ENCODE results near the gene CSF1.

The CSF1 gene

DNA sequence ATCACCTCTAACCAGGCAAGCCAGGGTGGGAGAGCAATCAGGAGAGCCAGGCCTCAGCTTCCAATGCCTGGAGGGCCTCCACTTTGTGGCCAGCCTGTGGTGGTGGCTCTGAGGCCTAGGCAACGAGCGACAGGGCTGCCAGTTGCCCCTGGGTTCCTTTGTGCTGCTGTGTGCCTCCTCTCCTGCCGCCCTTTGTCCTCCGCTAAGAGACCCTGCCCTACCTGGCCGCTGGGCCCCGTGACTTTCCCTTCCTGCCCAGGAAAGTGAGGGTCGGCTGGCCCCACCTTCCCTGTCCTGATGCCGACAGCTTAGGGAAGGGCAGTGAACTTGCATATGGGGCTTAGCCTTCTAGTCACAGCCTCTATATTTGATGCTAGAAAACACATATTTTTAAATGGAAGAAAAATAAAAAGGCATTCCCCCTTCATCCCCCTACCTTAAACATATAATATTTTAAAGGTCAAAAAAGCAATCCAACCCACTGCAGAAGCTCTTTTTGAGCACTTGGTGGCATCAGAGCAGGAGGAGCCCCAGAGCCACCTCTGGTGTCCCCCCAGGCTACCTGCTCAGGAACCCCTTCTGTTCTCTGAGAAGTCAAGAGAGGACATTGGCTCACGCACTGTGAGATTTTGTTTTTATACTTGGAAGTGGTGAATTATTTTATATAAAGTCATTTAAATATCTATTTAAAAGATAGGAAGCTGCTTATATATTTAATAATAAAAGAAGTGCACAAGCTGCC is 19.8 kb downstream of the CSF1 start:
- Histone ChIP-seq H3K27me3 (ENCODE audit: control insufficient read depth in 3 of 3, insufficient read depth in 3 of 3, low read depth in 1 of 3, low read length in 3 of 3) (no peaks in the 10 kb centered on the region), H2AFZ (ENCODE audit: low read length) (no peak overlapping the region), H3K79me1 (ENCODE audit: low read depth, low read length) (peaks cover 3% of the 10 kb centered on the region), H3K36me3 (replicated peaks in 1 of 2; ENCODE audit: control insufficient read depth in 2 of 2, insufficient read depth in 2 of 2, low read length in 2 of 2) (peaks cover 20 to 49% of the 10 kb centered on the region in 2 donors), H4K8ac (ENCODE audit: low read depth, low read length) (no peak overlapping the region), H3K4me2 (ENCODE audit: insufficient read depth, low read length, poor library complexity, severe bottlenecking) (no peak overlapping the region), H2BK12ac (ENCODE audit: low read length) (peak overlapping the region; percentile 97), H2BK5ac (ENCODE audit: low read length) (no peak overlapping the region), H2BK120ac (ENCODE audit: low read depth, low read length) (no peak overlapping the region), H3K9ac (ENCODE audit: low read depth, low read length, poor library complexity) (peak overlapping the region; percentile 7), H3K18ac (ENCODE audit: low read length) (peak overlapping the region; percentile 91), H3K23ac (ENCODE audit: low read depth, low read length, poor library complexity) (no peak overlapping the region), H3K14ac (ENCODE audit: low read length) (no peak overlapping the region), H2BK15ac (ENCODE audit: low read length) (peak overlapping the region; percentile 11), H2AK5ac (ENCODE audit: low read depth, low read length) (peak overlapping the region; percentile 8), H3K9me3 (replicated peaks in 1 of 2; ENCODE audit: control insufficient read depth in 2 of 2, insufficient read depth in 1 of 2, low read depth in 1 of 2, low read length in 2 of 2) (no peaks in the 10 kb centered on the region), H3K4me3 (ENCODE audit: low read length in 2 of 2) (no peak overlapping the region), H4K91ac (ENCODE audit: low read depth, low read length, poor library complexity) (no peak overlapping the region), H3K4ac (ENCODE audit: low read length) (no peak overlapping the region), H3K4me1 (ENCODE audit: control insufficient read depth in 2 of 2, insufficient read depth in 1 of 2, low read depth in 1 of 2, low read length in 2 of 2) (peaks cover 9 to 15% of the 10 kb centered on the region in 2 donors), H3K27ac (replicated peaks; ENCODE audit: low read length) (peak overlapping the region; percentile 57)
- no CpG with 5 or more reads among the region's 9 CpGs for WGBS, 2 donors (ENCODE audit: extremely low coverage in 2 of 2, insufficient read length in 2 of 2, insufficient replicate concordance in 1 of 2)
- no peak for DNase-seq (ENCODE audit: low spot score)

DNA sequence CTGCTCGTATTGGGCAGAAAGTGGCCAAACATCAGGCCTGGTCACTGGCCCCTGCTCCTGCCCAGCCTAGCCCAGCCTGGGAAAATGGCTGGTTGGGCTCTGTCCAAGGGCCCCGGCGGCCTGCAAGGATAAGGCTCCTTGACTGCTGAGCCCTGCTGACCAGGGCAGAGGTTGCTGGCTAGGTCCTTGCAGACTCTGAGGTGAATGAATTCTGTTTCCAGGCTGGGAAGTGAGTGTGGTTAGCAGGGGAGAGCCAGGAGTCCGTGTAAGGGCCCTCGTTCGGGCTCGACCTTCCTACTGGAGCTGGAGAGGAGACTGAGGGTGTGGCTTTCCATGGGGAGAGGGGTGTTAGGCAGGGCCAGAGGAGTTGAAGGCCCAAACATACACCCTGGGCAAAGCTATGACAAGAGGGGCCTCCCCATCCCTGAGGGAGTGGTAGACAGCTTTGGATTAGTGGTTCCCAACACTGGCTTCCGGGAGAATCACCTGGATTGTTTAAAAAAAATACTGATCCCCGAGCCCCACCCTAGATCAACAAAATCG is 20.6 kb downstream of the CSF1 start:
- no peak overlapping the region for H2BK120ac ChIP-seq (ENCODE audit: low read depth, low read length)
- H3K4me3 ChIP-seq (ENCODE audit: low read length in 2 of 2), result no peak overlapping the region
- no peak overlapping the region for H3K23ac ChIP-seq (ENCODE audit: low read depth, low read length, poor library complexity)
- H3K9ac ChIP-seq (ENCODE audit: low read depth, low read length, poor library complexity), result no peak overlapping the region
- H3K27me3 ChIP-seq (ENCODE audit: control insufficient read depth in 3 of 3, insufficient read depth in 3 of 3, low read depth in 1 of 3, low read length in 3 of 3), result no peaks in the 10 kb centered on the region
- no peak overlapping the region for H2BK15ac ChIP-seq (ENCODE audit: low read length)
- H3K79me1 ChIP-seq (ENCODE audit: low read depth, low read length), result peaks cover 3% of the 10 kb centered on the region
- peak overlapping the region; percentile 62 for H2AFZ ChIP-seq (ENCODE audit: low read length)
- WGBS, 2 donors (ENCODE audit: extremely low coverage in 2 of 2, insufficient read length in 2 of 2, insufficient replicate concordance in 1 of 2), result no CpG with 5 or more reads among the region's 10 CpGs
- peak; percentile 91 for DNase-seq (ENCODE audit: low spot score)
- no peaks in the 10 kb centered on the region for H3K9me3 ChIP-seq (replicated peaks in 1 of 2; ENCODE audit: control insufficient read depth in 2 of 2, insufficient read depth in 1 of 2, low read depth in 1 of 2, low read length in 2 of 2)
- H3K18ac ChIP-seq (ENCODE audit: low read length), result peak overlapping the region; percentile 88
- no peak overlapping the region for H3K4me2 ChIP-seq (ENCODE audit: insufficient read depth, low read length, poor library complexity, severe bottlenecking)
- H3K14ac ChIP-seq (ENCODE audit: low read length), result no peak overlapping the region
- H4K91ac ChIP-seq (ENCODE audit: low read depth, low read length, poor library complexity), result no peak overlapping the region
- H3K4ac ChIP-seq (ENCODE audit: low read length), result no peak overlapping the region
- H4K8ac ChIP-seq (ENCODE audit: low read depth, low read length), result no peak overlapping the region
- H2BK12ac ChIP-seq (ENCODE audit: low read length), result no peak overlapping the region
- H3K36me3 ChIP-seq (replicated peaks in 1 of 2; ENCODE audit: control insufficient read depth in 2 of 2, insufficient read depth in 2 of 2, low read length in 2 of 2), result peaks cover 14 to 40% of the 10 kb centered on the region in 2 donors
- H2AK5ac ChIP-seq (ENCODE audit: low read depth, low read length), result peak overlapping the region; percentile 21
- H3K4me1 ChIP-seq (ENCODE audit: control insufficient read depth in 2 of 2, insufficient read depth in 1 of 2, low read depth in 1 of 2, low read length in 2 of 2), result peaks cover 9 to 15% of the 10 kb centered on the region in 2 donors
- peak overlapping the region; percentile 88 for H3K27ac ChIP-seq (replicated peaks; ENCODE audit: low read length)
- no peak overlapping the region for H2BK5ac ChIP-seq (ENCODE audit: low read length)

DNA sequence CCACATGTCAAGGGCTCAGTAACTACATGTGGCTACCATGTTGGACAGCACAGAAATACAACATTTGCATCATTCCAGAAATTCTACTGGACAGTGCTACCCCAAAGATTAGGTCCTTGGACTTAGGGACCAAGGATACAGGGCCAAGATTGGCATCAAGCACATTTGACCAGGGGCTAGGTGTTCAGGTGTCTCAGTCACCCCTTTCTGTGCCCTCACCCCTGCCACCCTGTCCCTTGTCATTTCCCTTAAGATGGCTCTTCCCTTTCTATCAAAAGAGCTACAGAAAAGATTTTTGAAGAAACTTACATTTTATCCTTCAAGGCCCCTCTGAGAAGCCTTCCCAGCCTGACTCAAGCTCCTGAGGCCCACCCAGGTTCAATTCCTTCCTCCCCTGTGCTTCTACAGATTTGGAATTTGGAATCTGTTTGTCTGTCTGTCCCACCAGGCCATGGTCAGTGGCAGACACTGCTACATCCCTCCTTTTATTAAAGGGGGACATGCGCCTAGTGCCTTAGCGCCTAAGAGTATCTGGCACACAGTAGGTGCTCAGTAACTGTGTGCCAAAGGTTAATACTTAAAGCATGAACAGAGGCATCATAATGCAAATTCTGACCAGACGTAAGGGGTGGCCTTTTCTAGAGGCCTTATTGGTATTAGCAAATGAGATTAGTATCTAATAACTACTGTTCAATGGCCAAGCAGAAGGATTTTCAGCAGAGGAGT is 21.4 kb downstream of the CSF1 start:
- Histone ChIP-seq H3K4me2 (ENCODE audit: insufficient read depth, low read length, poor library complexity, severe bottlenecking) (no peak overlapping the region), H3K14ac (ENCODE audit: low read length) (no peak overlapping the region), H3K4ac (ENCODE audit: low read length) (no peak overlapping the region), H2AFZ (ENCODE audit: low read length) (no peak overlapping the region), H3K79me1 (ENCODE audit: low read depth, low read length) (peaks cover 3% of the 10 kb centered on the region), H2BK5ac (ENCODE audit: low read length) (no peak overlapping the region), H3K9ac (ENCODE audit: low read depth, low read length, poor library complexity) (no peak overlapping the region), H3K4me1 (ENCODE audit: control insufficient read depth in 2 of 2, insufficient read depth in 1 of 2, low read depth in 1 of 2, low read length in 2 of 2) (peaks cover 9 to 15% of the 10 kb centered on the region in 2 donors), H3K23ac (ENCODE audit: low read depth, low read length, poor library complexity) (no peak overlapping the region), H4K91ac (ENCODE audit: low read depth, low read length, poor library complexity) (no peak overlapping the region), H3K27me3 (ENCODE audit: control insufficient read depth in 3 of 3, insufficient read depth in 3 of 3, low read depth in 1 of 3, low read length in 3 of 3) (no peaks in the 10 kb centered on the region), H2BK12ac (ENCODE audit: low read length) (no peak overlapping the region), H4K8ac (ENCODE audit: low read depth, low read length) (no peak overlapping the region), H2BK15ac (ENCODE audit: low read length) (peak overlapping the region; percentile 32), H2BK120ac (ENCODE audit: low read depth, low read length) (no peak overlapping the region), H3K27ac (replicated peaks; ENCODE audit: low read length) (no peak overlapping the region), H3K36me3 (replicated peaks in 1 of 2; ENCODE audit: control insufficient read depth in 2 of 2, insufficient read depth in 2 of 2, low read length in 2 of 2) (peaks cover 12 to 32% of the 10 kb centered on the region in 2 donors), H3K18ac (ENCODE audit: low read length) (no peak overlapping the region), H2AK5ac (ENCODE audit: low read depth, low read length) (no peak overlapping the region), H3K4me3 (ENCODE audit: low read length in 2 of 2) (no peak overlapping the region), H3K9me3 (replicated peaks in 1 of 2; ENCODE audit: control insufficient read depth in 2 of 2, insufficient read depth in 1 of 2, low read depth in 1 of 2, low read length in 2 of 2) (peaks cover 0 to 4% of the 10 kb centered on the region in 2 donors)
- no CpG with 5 or more reads among the region's 3 CpGs for WGBS, 2 donors (ENCODE audit: extremely low coverage in 2 of 2, insufficient read length in 2 of 2, insufficient replicate concordance in 1 of 2)
- DNase-seq (ENCODE audit: low spot score), result no peak

DNA sequence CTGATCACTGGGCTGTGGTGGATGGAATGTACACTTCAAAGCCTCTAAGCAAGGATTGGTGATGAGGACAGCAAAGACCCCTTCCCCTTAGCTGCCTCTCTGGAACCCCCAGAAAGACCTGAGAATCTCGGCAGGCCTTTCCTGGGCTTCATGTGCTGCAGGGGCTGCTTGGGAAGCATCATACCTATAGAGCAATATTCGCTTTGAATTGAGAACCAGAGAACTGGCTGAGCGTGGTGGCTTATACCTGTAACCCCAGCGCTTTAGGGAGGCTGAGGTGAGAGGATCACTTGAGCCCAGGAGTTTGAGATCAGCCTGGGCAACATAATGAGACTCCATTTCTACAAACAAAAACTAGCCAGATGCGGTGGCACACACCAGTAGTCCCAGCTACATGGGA is 22.0 kb downstream of the CSF1 start:
- Histone ChIP-seq H3K9ac (ENCODE audit: low read depth, low read length, poor library complexity) (no peak overlapping the region), H2BK5ac (ENCODE audit: low read length) (no peak overlapping the region), H2BK15ac (ENCODE audit: low read length) (no peak overlapping the region), H2AK5ac (ENCODE audit: low read depth, low read length) (no peak overlapping the region), H2BK120ac (ENCODE audit: low read depth, low read length) (no peak overlapping the region), H2AFZ (ENCODE audit: low read length) (no peak overlapping the region), H3K27ac (replicated peaks; ENCODE audit: low read length) (no peak overlapping the region), H3K79me1 (ENCODE audit: low read depth, low read length) (peaks cover 3% of the 10 kb centered on the region), H3K4me2 (ENCODE audit: insufficient read depth, low read length, poor library complexity, severe bottlenecking) (no peak overlapping the region), H3K18ac (ENCODE audit: low read length) (no peak overlapping the region), H3K4me1 (ENCODE audit: control insufficient read depth in 2 of 2, insufficient read depth in 1 of 2, low read depth in 1 of 2, low read length in 2 of 2) (peaks cover 9 to 15% of the 10 kb centered on the region in 2 donors), H3K4ac (ENCODE audit: low read length) (no peak overlapping the region), H3K27me3 (ENCODE audit: control insufficient read depth in 3 of 3, insufficient read depth in 3 of 3, low read depth in 1 of 3, low read length in 3 of 3) (no peaks in the 10 kb centered on the region), H3K9me3 (replicated peaks in 1 of 2; ENCODE audit: control insufficient read depth in 2 of 2, insufficient read depth in 1 of 2, low read depth in 1 of 2, low read length in 2 of 2) (peaks cover 2 to 9% of the 10 kb centered on the region in 2 donors), H3K23ac (ENCODE audit: low read depth, low read length, poor library complexity) (no peak overlapping the region), H2BK12ac (ENCODE audit: low read length) (no peak overlapping the region), H4K8ac (ENCODE audit: low read depth, low read length) (no peak overlapping the region), H3K4me3 (ENCODE audit: low read length in 2 of 2) (no peak overlapping the region), H3K36me3 (replicated peaks in 1 of 2; ENCODE audit: control insufficient read depth in 2 of 2, insufficient read depth in 2 of 2, low read length in 2 of 2) (peaks cover 12 to 27% of the 10 kb centered on the region in 2 donors), H4K91ac (ENCODE audit: low read depth, low read length, poor library complexity) (no peak overlapping the region), H3K14ac (ENCODE audit: low read length) (no peak overlapping the region)
- no CpG with 5 or more reads among the region's 5 CpGs for WGBS, 2 donors (ENCODE audit: extremely low coverage in 2 of 2, insufficient read length in 2 of 2, insufficient replicate concordance in 1 of 2)
- DNase-seq (ENCODE audit: low spot score), result no peak

Measured in neuronal stem cell (in vitro differentiated cells).